Nephron progenitor cell (in vitro differentiated cells): ENCODE results near the gene HMGN3.
"Not testable (repeated sequence)": the region's sequence is repeated elsewhere in the genome, so short reads cannot be mapped to it uniquely, and the experiment has no call there.

ENCODE experiments used
- DNase-seq: peaks from one replicate; pipeline ENCODE4 v3.0.0; 2021
- H3K27ac Mint-ChIP-seq: 2 replicates; pipeline ENCODE4 v1.8.0; 2021; ENCODE audit warnings: mild to moderate bottlenecking, moderate library complexity, mixed read lengths
- H3K27me3 Mint-ChIP-seq: 2 replicates; pipeline ENCODE4 v1.8.0; 2021; ENCODE audit warnings: mild to moderate bottlenecking, low read depth, mixed read lengths; ENCODE audit not compliant: poor library complexity
- H3K36me3 Mint-ChIP-seq: 2 replicates; pipeline ENCODE4 v1.8.0; 2021; ENCODE audit warnings: low read depth, mixed read lengths
- H3K4me1 Mint-ChIP-seq: 2 replicates; pipeline ENCODE4 v1.8.0; 2021; ENCODE audit warnings: mixed read lengths
- H3K4me3 Mint-ChIP-seq: 2 replicates; pipeline ENCODE4 v1.8.0; 2021; ENCODE audit warnings: mild to moderate bottlenecking, moderate library complexity, mixed read lengths
- H3K9me3 Mint-ChIP-seq: 2 replicates; pipeline ENCODE4 v1.8.0; 2021; ENCODE audit warnings: mild to moderate bottlenecking, moderate library complexity, mixed read lengths
- CTCF ChIP-seq: fragments of 200-600 bp; sonication (generic); IDR thresholded peaks from 2 replicates; pipeline ENCODE4 v1.5.0; 2021; ENCODE audit warnings: antibody characterized with exemption

HMGN3 gene

GRCh38 chr6:79263359-79263758 lies 28.9 kb upstream of the HMGN3 start:
- Mint-ChIP-seq H3K27me3 (no peaks in the 10 kb centered on the region), H3K4me1 (no peaks in the 10 kb centered on the region), H3K27ac (no peak overlapping the region), H3K9me3 (peaks cover 21% of the 10 kb centered on the region), H3K36me3 (no peaks in the 10 kb centered on the region), H3K4me3 (no peak overlapping the region)
- DNase-seq = no peak
- no peak for TF ChIP-seq CTCF

GRCh38 chr6:79261666-79262065 lies 27.2 kb upstream of the HMGN3 start:
- no peaks in the 10 kb centered on the region for H3K4me1 Mint-ChIP-seq
- peaks cover 32% of the 10 kb centered on the region for H3K9me3 Mint-ChIP-seq
- no peaks in the 10 kb centered on the region for H3K27me3 Mint-ChIP-seq
- no peak overlapping the region for H3K4me3 Mint-ChIP-seq
- no peak overlapping the region for H3K27ac Mint-ChIP-seq
- no peak for DNase-seq
- TF ChIP-seq CTCF = no peak
- H3K36me3 Mint-ChIP-seq = no peaks in the 10 kb centered on the region

GRCh38 chr6:79260772-79261171 lies 26.3 kb upstream of the HMGN3 start:
- Mint-ChIP-seq H3K27ac (no peak overlapping the region), H3K27me3 (peaks cover 3% of the 10 kb centered on the region), H3K36me3 (no peaks in the 10 kb centered on the region), H3K4me3 (no peak overlapping the region), H3K4me1 (no peaks in the 10 kb centered on the region), H3K9me3 (peaks cover 37% of the 10 kb centered on the region)
- no peak for DNase-seq
- no peak for TF ChIP-seq CTCF

- Mint-ChIP-seq H3K4me3 (no peak overlapping the region), H3K36me3 (no peaks in the 10 kb centered on the region), H3K4me1 (no peaks in the 10 kb centered on the region), H3K9me3 (peaks cover 54% of the 10 kb centered on the region), H3K27ac (no peak overlapping the region), H3K27me3 (peaks cover 6% of the 10 kb centered on the region)
- no peak for TF ChIP-seq CTCF
- DNase-seq = no peak
Measured at GRCh38 chr6:79257381-79258205, 23.1 kb upstream of the HMGN3 start.

- not testable (repeated sequence) for H3K4me3 Mint-ChIP-seq, H3K27ac Mint-ChIP-seq, H3K27me3 Mint-ChIP-seq, H3K4me1 Mint-ChIP-seq, DNase-seq, H3K36me3 Mint-ChIP-seq
- H3K9me3 Mint-ChIP-seq = peaks cover 62% of the 10 kb centered on the region
Measured at GRCh38 chr6:79256770-79257169, 22.3 kb upstream of the HMGN3 start.

- peaks cover 54% of the 10 kb centered on the region for H3K9me3 Mint-ChIP-seq
- not testable (repeated sequence) for H3K27me3 Mint-ChIP-seq, DNase-seq
Measured at GRCh38 chr6:79255086-79255485, 20.6 kb upstream of the HMGN3 start.

GRCh38 chr6:79250559-79250958 lies 16.1 kb upstream of the HMGN3 start:
- H3K9me3 Mint-ChIP-seq = peaks cover 36% of the 10 kb centered on the region

More at GRCh38 chr6:79255086-79255485, 20.6 kb upstream of the HMGN3 start:
- H3K36me3 Mint-ChIP-seq, H3K4me1 Mint-ChIP-seq, H3K4me3 Mint-ChIP-seq, H3K27ac Mint-ChIP-seq: not testable (repeated sequence)

More at GRCh38 chr6:79250559-79250958, 16.1 kb upstream of the HMGN3 start:
- H3K36me3 Mint-ChIP-seq = no peaks in the 10 kb centered on the region
- peaks cover 2% of the 10 kb centered on the region for H3K27me3 Mint-ChIP-seq
- no peak for DNase-seq
- H3K27ac Mint-ChIP-seq = no peak overlapping the region
- no peaks in the 10 kb centered on the region for H3K4me1 Mint-ChIP-seq
- no peak for TF ChIP-seq CTCF
- H3K4me3 Mint-ChIP-seq = no peak overlapping the region
